ENCODE measurements around the gene VAMP5. TPM values are rescaled to one million over a fixed set of nuclear protein-coding genes. Genes with fewer than 3 reads are reported as not detected.
A peak's percentile ranks its signal among the peaks of the same experiment; 100 is the strongest.

The VAMP5 gene
- total RNA-seq, 1 donor from 2014 or later, result not detected

DNA sequence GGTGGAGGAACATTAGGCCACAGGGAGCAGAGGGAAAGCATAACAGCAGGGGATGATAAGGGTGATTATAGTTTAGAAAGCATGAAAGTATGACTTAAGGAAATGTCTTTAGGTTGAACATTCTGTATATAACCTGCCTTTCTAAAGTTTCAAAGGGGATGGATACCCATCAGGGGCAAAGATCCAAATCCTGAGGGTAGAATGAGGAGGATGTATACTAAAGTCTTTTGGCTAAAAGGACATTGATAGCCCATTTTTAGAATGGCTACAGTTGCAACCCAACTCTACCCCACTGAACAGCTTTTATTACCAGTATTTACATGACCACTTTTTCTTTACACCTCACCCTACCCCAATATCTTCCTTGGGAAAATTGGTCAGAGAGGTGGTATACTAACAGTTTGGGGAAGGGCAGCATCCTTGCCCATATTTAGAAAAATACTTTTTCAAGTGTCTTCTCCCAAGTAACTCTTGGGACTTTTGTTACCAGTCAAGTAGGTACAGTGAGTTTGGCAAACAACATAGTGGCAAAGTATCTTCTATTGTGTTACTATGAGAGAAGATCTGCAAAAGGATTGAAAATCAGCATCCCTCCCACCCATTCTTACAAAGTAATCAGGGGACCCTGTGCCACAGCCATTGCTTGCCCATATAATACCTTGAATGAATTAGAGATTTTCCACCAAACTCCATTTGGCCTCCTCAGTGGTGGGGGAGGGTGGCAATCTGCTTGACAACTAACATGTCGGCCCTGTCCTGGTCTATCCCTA lies 37.0 kb upstream of the VAMP5 start:
- H2AFZ ChIP-seq (replicated peaks), result no peak overlapping the region
- H3K4me1 Mint-ChIP-seq, result peaks cover 19% of the 10 kb centered on the region
- peak overlapping the region; percentile 23 for H3K27ac ChIP-seq
- H3K4me3 ChIP-seq, result no peak overlapping the region
- H3K4me3 Mint-ChIP-seq, result no peak overlapping the region
- no peaks in the 10 kb centered on the region for H3K27me3 ChIP-seq
- H4K20me1 ChIP-seq (ENCODE audit: low read depth), result peaks cover 50% of the 10 kb centered on the region
- no peak overlapping the region for H3K9ac ChIP-seq
- H3K9me3 Mint-ChIP-seq, result no peaks in the 10 kb centered on the region
- peaks cover 14% of the 10 kb centered on the region for H3K79me2 ChIP-seq (ENCODE audit: low read depth)
- H3K27me3 Mint-ChIP-seq (ENCODE audit: insufficient read depth, low read depth), result peaks cover 6% of the 10 kb centered on the region
- H3K9me3 ChIP-seq (ENCODE audit: low read depth), result no peaks in the 10 kb centered on the region
- H3K4me2 ChIP-seq, result no peak overlapping the region
- peaks cover 14% of the 10 kb centered on the region for H3K36me3 ChIP-seq
- TF ChIP-seq EZH2phosphoT487 (IDR thresholded peaks at IDR 0.05) (no peak), EZH2 (IDR thresholded peaks at IDR 0.05) (no peak)
- TF ChIP-seq, protein P1, sequence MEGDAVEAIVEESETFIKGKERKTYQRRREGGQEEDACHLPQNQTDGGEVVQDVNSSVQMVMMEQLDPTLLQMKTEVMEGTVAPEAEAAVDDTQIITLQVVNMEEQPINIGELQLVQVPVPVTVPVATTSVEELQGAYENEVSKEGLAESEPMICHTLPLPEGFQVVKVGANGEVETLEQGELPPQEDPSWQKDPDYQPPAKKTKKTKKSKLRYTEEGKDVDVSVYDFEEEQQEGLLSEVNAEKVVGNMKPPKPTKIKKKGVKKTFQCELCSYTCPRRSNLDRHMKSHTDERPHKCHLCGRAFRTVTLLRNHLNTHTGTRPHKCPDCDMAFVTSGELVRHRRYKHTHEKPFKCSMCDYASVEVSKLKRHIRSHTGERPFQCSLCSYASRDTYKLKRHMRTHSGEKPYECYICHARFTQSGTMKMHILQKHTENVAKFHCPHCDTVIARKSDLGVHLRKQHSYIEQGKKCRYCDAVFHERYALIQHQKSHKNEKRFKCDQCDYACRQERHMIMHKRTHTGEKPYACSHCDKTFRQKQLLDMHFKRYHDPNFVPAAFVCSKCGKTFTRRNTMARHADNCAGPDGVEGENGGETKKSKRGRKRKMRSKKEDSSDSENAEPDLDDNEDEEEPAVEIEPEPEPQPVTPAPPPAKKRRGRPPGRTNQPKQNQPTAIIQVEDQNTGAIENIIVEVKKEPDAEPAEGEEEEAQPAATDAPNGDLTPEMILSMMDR (IDR thresholded peaks at IDR 0.05), result no peak
- no peak overlapping the region for H3K27ac Mint-ChIP-seq
- no peak for DNase-seq (ENCODE audit: low spot score)
- H3K4me1 ChIP-seq, result peaks cover 9% of the 10 kb centered on the region
- H3K36me3 Mint-ChIP-seq, result peaks cover 31% of the 10 kb centered on the region
- H3F3A ChIP-seq (ENCODE audit: low read depth), result peaks cover 68% of the 10 kb centered on the region

DNA sequence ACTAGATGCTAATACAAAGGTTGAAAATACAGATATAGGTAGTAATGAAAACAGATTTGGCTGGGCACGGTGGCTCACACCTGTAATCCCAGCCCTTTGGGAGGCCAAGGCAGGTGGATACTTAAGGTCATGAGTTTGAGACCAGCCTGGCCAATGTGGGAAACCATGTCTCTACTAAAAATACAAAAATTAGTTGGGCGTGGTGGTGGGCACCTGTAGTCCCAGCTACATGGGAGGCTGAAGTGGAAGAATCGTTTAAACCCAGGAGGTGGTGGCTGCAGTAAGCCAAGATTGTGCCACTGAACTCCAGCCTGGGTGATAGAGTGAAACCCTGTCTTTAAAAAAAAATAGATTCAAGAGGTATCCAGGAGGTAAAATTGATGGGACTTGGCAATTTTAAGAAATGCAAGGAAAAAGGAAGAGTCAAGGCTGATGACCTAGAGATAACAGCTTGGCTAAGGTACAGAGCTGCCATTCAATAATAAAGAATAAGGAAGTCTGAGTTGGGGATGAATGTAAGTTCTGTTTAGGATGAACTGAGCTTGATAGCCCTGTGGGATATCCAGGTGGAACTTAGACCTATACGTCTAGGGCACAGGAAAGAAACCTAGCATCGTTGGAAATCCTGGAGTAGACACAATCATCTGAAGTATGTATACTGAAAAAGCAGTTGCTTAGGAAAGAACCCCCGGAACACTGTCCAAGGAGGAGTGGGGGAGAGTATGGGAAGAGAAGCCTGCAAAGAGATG lies 36.2 kb upstream of the VAMP5 start:
- no peak overlapping the region for H3K4me3 ChIP-seq
- no peak overlapping the region for H3K27ac Mint-ChIP-seq
- H3F3A ChIP-seq (ENCODE audit: low read depth), result peaks cover 66% of the 10 kb centered on the region
- peaks cover 24% of the 10 kb centered on the region for H3K36me3 Mint-ChIP-seq
- H3K4me1 ChIP-seq, result peaks cover under 1% of the 10 kb centered on the region
- no peak for TF ChIP-seq EZH2 (IDR thresholded peaks at IDR 0.05)
- TF ChIP-seq, protein P1 (IDR thresholded peaks at IDR 0.05), result no peak
- no peak for TF ChIP-seq EZH2phosphoT487 (IDR thresholded peaks at IDR 0.05)
- DNase-seq (ENCODE audit: low spot score), result no peak
- H3K79me2 ChIP-seq (ENCODE audit: low read depth), result peaks cover 7% of the 10 kb centered on the region
- no peak overlapping the region for H3K9ac ChIP-seq
- H3K36me3 ChIP-seq, result peaks cover 6% of the 10 kb centered on the region
- peaks cover 6% of the 10 kb centered on the region for H3K27me3 Mint-ChIP-seq (ENCODE audit: insufficient read depth, low read depth)
- no peaks in the 10 kb centered on the region for H3K9me3 ChIP-seq (ENCODE audit: low read depth)
- H3K27me3 ChIP-seq, result no peaks in the 10 kb centered on the region
- peaks cover 42% of the 10 kb centered on the region for H4K20me1 ChIP-seq (ENCODE audit: low read depth)
- peaks cover 11% of the 10 kb centered on the region for H3K4me1 Mint-ChIP-seq
- no peak overlapping the region for H2AFZ ChIP-seq (replicated peaks)
- no peak overlapping the region for H3K4me3 Mint-ChIP-seq
- H3K27ac ChIP-seq, result no peak overlapping the region
- H3K4me2 ChIP-seq, result no peak overlapping the region
- no peaks in the 10 kb centered on the region for H3K9me3 Mint-ChIP-seq

DNA sequence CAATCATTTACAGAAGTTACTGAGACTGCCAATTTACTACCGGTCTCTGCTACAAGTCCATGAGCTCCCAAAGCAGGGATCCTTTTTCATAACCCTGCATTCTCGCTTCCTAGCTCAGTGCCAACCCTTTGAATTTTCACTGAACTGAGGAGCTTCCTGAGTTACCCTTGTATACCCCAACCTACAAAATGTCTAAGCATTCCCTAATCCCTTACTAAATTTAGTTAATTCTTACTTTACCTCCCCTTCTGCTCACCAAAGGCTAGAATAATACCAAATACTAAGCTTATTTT lies 35.7 kb upstream of the VAMP5 start:
- H3K9ac ChIP-seq, result no peak overlapping the region
- peaks cover 37% of the 10 kb centered on the region for H4K20me1 ChIP-seq (ENCODE audit: low read depth)
- peaks cover 61% of the 10 kb centered on the region for H3F3A ChIP-seq (ENCODE audit: low read depth)
- H3K9me3 ChIP-seq (ENCODE audit: low read depth), result no peaks in the 10 kb centered on the region
- DNase-seq (ENCODE audit: low spot score), result no peak
- no peaks in the 10 kb centered on the region for H3K27me3 ChIP-seq
- peaks cover under 1% of the 10 kb centered on the region for H3K36me3 ChIP-seq
- H3K27ac Mint-ChIP-seq, result no peak overlapping the region
- H3K4me1 ChIP-seq, result no peaks in the 10 kb centered on the region
- peaks cover 2% of the 10 kb centered on the region for H3K79me2 ChIP-seq (ENCODE audit: low read depth)
- H3K9me3 Mint-ChIP-seq, result no peaks in the 10 kb centered on the region
- no peak overlapping the region for H3K4me2 ChIP-seq
- no peak overlapping the region for H2AFZ ChIP-seq (replicated peaks)
- TF ChIP-seq, protein P1 (IDR thresholded peaks at IDR 0.05), result no peak
- TF ChIP-seq EZH2phosphoT487 (IDR thresholded peaks at IDR 0.05) (no peak), EZH2 (IDR thresholded peaks at IDR 0.05) (no peak)
- H3K4me3 ChIP-seq, result no peak overlapping the region
- no peak overlapping the region for H3K4me3 Mint-ChIP-seq
- H3K4me1 Mint-ChIP-seq, result peaks cover 7% of the 10 kb centered on the region
- H3K36me3 Mint-ChIP-seq, result peaks cover 20% of the 10 kb centered on the region
- no peak overlapping the region for H3K27ac ChIP-seq
- H3K27me3 Mint-ChIP-seq (ENCODE audit: insufficient read depth, low read depth), result peaks cover 6% of the 10 kb centered on the region
